GM19463 (cell line): Measurements from ENCODE around the gene MTCL1.

Source experiments
- ATAC-seq: cut with Tn5 transposase; IDR thresholded peaks from one replicate; pipeline ENCODE4 v1.9.1; 2021; ENCODE audit warnings: mild to moderate bottlenecking, moderate library complexity; ENCODE audit not compliant: unreplicated experiment

Gene MTCL1

GRCh38 chr18:8766559-8767293 is 61.4 kb downstream of the MTCL1 start:
- ATAC-seq: no peak

- ATAC-seq: no peak
These were observed 62.0 kb downstream of the MTCL1 start for GRCh38 chr18:8767340-8767739.

GRCh38 chr18:8769509-8770095 is 64.2 kb downstream of the MTCL1 start:
- no peak for ATAC-seq

GRCh38 chr18:8770657-8771056 is 65.3 kb downstream of the MTCL1 start:
- ATAC-seq: no peak

- no peak for ATAC-seq
These were observed 66.6 kb downstream of the MTCL1 start for GRCh38 chr18:8771930-8772329.

- ATAC-seq: no peak
These were observed 68.6 kb downstream of the MTCL1 start for GRCh38 chr18:8773980-8774379.

GRCh38 chr18:8776013-8776943 is 70.9 kb downstream of the MTCL1 start:
- no peak for ATAC-seq

GRCh38 chr18:8777846-8778245 is 72.5 kb downstream of the MTCL1 start:
- ATAC-seq: no peak

- no peak for ATAC-seq
These were observed 73.0 kb downstream of the MTCL1 start for GRCh38 chr18:8778386-8778785.

GRCh38 chr18:8778824-8779223 is 73.5 kb downstream of the MTCL1 start:
- ATAC-seq: no peak

- no peak for ATAC-seq
These were observed 73.9 kb downstream of the MTCL1 start for GRCh38 chr18:8779251-8779650.

- no peak for ATAC-seq
These were observed 74.9 kb downstream of the MTCL1 start for GRCh38 chr18:8780227-8780626.

GRCh38 chr18:8781671-8782070 is 76.3 kb downstream of the MTCL1 start:
- no peak for ATAC-seq

- no peak for ATAC-seq
These were observed 78.1 kb downstream of the MTCL1 start for GRCh38 chr18:8783335-8783993.

- no peak for ATAC-seq
These were observed 78.7 kb downstream of the MTCL1 start for GRCh38 chr18:8783994-8784530.

- no peak for ATAC-seq
These were observed 79.9 kb downstream of the MTCL1 start for GRCh38 chr18:8785261-8785660.

- ATAC-seq: no peak
These were observed 80.6 kb downstream of the MTCL1 start for GRCh38 chr18:8785855-8786482.

GRCh38 chr18:8786483-8787370 is 81.4 kb downstream of the MTCL1 start:
- ATAC-seq: no peak

GRCh38 chr18:8787371-8787670 is 82.0 kb downstream of the MTCL1 start:
- ATAC-seq: no peak

- ATAC-seq: no peak
These were observed 82.4 kb downstream of the MTCL1 start for GRCh38 chr18:8787794-8788193.
